T47D (cell line): ENCODE data around the gene ABCB1.
"Not testable (repeated sequence)": the region's sequence is repeated elsewhere in the genome, so short reads cannot be mapped to it uniquely, and the experiment has no call there.

Experiments
- DNase-seq, 2 experiments: peaks; one replicate each; pipeline versions ENCODE4 v3.0.0 to v3.0.0-alpha.2; 2011 to 2012; ENCODE audit warnings: low read depth in 1 of 2, low spot score in 1 of 2
- JUND ChIP-seq: IDR thresholded peaks from 2 replicates; pipeline ENCODE4 v1.6.1; 2012; ENCODE audit warnings: low read depth
- in situ Hi-C: cut with HindIII; loops from 2 replicates; pipeline ENCODE4 v1.10.0; 2016; ENCODE audit warnings: low sequenced_read_pairs, low pct_unique_long_range_greater_than_20kb

Gene ABCB1

DNA sequence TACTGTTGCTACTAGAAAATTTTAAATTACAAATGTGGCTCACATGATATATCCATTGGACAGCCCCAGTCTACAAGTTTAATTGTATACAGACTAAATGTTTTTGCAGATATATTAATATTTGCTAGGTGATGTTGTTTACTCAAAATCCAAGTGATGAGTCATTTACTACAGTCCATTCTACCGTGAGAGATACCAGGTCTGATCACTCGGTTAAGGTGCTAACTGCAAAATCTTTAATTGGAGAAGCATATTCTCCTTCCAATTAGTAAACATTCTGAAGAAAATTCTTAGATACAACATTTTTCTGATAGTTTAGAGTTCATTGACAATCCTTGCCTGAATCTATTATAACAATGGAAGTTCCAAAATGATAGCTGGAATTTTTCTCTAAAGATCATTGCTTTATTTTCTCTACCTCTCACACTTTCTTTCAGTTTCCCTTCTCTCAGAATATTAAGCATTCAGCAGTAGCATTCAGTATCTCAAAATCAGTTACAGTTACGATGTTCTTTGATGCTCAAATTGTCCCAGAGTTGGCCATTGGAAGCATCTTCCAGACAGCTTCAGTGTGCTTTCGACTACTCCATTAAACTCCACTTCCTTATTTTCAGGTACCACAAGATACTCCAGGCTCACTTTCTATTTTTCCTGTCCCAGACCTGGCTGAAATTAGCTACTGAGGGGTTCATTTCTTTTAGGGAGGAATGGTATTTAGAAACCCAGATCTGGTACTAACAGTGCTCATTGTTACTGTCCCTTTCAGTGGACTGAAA is 2.3 kb downstream of the ABCB1 start:
- TF ChIP-seq JUND = no peak
- DNase-seq = no peak
- in situ Hi-C loops = no loop called here

DNA sequence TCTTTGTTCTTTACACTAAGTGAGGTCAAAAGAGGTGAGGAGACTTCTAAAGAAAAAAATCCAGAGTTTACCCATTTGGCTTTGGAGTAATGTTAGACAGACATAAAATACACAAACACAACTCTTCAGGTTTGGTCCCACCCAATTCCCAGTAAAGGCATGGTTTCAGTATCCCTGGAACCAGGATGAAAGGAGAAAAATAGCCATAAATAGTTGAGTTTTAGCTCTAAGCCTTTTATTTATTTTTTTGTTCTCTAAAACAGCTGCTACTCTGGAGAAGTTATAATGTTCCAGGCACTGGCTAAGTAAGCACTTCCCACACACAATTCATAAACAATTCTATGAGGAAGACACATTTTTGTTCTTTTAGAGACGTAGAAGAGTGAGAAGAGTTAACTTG is 4.0 kb downstream of the ABCB1 start:
- no peak for DNase-seq
- in situ Hi-C loops = no loop called here
- no peak for TF ChIP-seq JUND

DNA sequence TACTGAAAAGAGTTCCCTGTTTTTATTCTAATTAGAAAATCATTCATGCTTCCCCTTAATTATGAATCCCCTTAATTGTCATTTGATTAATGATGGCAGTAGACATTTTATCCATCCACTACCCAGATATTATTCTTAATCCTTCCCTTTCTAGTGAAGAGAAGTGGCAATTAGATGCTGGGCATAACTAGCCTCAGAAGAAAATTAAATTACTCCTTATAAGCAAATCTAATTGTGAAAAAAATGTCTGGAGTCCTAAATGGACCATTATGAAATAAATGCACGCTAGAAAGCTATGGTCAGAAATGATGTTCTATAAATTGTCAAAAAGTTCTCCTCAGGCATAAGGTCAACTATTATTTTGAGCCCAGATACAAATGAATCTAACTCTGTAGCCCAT is 4.5 kb downstream of the ABCB1 start:
- no peak for TF ChIP-seq JUND
- in situ Hi-C loops = no loop called here
- DNase-seq = no peak

DNA sequence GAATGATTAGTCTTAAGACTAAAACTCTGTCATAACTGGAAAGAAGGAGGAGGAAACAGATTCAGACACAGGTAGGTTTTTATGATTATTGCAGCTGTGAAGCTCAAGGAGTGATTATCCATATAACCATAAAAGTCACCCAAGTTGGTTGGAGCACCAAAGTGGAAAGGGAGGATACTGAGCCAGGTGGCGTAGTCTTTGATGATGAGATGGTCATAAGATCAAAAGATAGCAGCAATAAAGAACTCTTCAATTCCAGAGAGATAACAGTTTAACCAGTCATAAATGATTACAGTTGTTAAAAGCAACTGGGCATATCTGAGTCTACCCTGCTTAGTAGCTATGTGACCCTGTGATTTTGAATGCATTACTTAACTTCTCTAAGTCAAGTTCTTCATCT is 8.4 kb downstream of the ABCB1 start:
- no peak for DNase-seq
- in situ Hi-C loops = no loop called here
- no peak for TF ChIP-seq JUND

DNA sequence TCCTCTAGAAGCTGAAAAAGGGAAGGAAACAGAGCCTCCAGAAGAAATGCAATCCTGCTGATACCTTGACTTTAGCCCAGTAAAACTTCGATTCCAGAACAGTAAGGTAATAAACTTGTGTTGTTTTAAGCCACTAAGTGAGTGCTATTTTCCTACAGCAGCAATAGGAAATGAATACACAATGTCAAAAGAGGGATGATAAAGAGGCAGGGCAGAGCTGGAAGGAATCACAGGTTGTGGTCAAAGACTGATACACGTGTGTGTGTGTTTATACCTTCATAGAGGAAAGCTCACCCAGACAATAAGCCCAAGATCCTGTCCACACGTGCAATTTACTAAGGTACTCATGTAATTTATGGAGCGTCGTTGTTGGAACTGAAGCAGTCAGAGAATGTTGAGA is 9.5 kb downstream of the ABCB1 start:
- TF ChIP-seq JUND = no peak
- in situ Hi-C loops = no loop called here
- DNase-seq = no peak

DNA sequence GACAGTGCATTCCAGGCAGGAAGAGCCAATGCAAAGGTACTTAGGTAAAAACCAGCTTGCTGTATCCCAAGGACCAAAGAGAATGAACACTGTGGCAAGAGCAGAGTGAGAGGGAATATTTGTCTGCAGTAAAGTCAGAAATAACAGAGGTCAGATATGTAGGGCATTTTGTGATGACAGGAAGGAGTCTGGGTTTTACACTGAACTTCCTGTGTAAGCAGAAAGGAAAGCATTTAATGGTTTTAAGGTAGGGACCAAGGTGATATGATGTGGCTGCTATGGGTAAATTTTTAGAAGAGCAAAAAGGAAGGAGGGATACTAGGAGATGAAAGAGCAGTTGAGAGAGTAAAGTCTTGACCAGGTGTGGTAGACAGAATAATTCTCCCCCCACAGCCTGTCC is 10.1 kb downstream of the ABCB1 start:
- no peak for TF ChIP-seq JUND
- in situ Hi-C loops = no loop called here
- DNase-seq = no peak

DNA sequence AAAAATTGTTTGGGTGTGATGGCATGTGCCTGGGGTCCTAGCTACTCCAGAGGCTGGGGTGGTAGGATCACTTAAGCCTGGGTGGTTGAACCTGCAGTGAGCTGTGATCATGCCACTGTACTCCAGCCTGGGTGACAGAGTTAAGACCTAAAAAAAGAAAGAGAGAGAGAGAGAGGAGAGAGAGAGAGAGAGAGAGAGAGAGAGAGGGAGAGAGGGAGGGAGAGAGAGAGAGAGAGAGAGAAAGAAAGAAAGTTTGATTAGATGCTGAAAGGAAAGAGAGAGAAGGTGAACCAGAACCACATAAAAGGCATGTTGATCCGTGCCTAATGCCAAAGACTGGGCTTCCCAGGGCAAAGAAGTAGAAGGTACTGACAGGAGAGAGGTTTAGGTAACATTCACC is 11.1 kb downstream of the ABCB1 start:
- DNase-seq = no peak
- in situ Hi-C loops = no loop called here
- no peak for TF ChIP-seq JUND

DNA sequence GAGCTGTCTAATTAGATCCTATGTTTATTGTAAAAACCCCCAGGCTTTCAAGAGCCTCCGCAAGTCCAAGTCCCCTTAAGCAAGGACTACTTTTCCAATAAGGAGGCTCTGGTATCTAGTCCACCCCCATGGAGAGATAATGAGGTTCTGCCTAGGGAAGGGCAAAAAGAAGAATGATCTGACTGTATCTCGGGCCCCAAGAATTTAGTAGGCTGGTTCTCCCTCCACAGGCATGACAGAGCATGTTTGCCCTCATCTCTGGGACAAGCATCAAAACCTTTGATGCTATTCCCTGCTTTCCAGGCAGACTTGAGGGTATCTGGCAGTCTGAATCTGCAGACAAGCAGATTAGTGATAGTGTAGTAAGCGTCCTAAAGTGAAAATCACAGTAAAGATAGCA is 19.0 kb downstream of the ABCB1 start:
- TF ChIP-seq JUND = no peak
- in situ Hi-C loops = no loop called here
- no peak for DNase-seq

DNA sequence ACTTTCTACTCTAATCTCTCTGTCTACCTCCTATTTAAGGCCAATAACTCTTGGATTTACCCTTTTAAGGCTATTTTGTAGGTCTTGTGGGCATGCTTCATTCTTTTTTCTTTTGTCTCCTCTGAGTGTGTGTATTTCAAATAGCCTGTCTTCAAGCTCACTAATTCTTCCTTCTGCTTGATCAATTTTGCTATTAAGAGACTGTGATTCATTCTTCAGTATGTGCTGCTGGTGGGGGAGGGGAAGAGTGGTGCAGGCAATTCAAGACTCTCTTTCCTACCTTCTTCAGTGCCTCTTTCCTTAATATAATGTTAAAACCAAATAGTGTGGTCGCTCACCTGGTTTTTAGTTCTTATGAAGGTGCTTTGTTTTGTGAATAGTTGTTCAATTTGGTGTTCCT is 20.0 kb downstream of the ABCB1 start:
- DNase-seq = no peak
- TF ChIP-seq JUND = no peak
- in situ Hi-C loops = no loop called here

DNA sequence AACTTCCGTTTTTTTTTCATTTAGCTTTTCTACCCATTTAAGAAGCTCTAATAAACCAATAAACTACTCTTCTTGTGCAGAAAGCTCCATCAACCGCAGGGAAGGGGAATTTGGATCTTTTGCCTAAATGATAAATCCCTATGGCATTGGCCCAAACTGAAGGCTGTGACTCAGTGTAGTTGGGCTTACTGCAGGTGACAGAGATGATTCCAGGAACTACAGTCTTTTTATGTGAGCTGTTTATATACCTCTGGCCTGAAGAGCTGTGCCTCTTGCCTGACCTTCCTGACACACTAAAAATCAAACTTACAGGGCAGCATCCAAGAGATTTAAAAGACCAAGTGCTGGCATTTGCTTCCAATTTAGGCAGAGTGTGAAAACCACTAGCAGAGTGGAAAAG is 25.2 kb downstream of the ABCB1 start:
- in situ Hi-C loops = no loop called here
- no peak for DNase-seq
- no peak for TF ChIP-seq JUND

DNA sequence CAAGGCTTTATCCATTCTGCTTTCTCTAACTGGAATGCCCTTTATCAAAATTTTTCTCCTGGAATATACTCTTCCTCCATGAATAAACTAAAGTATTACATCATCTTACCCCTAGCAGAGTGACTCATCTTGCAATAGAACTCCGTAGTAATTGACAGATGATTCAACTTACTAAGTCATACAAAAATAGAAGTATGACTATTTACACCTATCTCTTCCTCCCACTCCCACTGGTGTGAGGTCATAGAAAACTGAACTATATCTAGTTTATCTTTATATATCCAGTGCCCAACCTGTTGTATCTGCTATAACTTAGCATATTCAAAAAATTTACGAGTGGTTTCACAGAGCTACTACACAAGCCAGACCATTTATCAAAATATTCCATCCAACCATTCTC is 26.1 kb downstream of the ABCB1 start:
- no peak for TF ChIP-seq JUND
- in situ Hi-C loops = no loop called here
- no peak for DNase-seq

DNA sequence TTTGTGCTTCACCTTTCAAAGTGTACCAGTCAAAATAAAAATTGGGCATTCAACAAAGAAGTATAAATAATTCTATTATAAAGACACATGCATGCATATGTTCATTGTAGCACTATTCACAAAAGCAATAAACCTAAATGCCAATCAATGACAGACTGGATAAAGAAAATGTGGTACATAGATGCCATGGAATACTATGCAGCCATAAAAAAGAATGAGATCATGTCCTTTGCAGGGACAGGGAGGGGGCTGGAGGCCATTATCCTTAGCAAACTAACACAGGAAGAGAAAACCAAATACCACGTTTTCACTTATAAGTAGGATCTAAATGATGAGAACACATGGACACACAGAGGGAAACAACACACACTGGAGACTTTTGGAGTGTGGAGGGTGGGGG is 28.2 kb downstream of the ABCB1 start:
- DNase-seq, in situ Hi-C loops: not testable (repeated sequence)

DNA sequence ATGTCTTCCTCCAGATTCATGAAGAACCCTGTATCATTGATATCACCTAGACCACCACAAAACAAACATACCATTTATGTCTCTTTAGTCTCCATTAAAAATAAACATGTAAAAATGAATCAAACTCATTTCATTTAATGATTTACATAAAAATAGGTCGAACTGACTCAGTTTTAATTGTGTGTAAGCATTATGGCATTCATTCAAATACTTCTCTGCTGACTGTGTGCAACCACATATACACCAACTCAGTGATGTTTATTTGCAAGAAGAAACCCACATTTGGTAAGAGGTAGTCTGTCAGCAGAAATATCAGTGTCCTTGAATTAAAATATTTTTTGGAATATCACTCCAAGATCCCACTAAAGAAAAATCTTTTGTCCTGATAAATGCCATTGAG is 30.5 kb downstream of the ABCB1 start:
- no peak for DNase-seq
- in situ Hi-C loops = no loop called here
- no peak for TF ChIP-seq JUND

DNA sequence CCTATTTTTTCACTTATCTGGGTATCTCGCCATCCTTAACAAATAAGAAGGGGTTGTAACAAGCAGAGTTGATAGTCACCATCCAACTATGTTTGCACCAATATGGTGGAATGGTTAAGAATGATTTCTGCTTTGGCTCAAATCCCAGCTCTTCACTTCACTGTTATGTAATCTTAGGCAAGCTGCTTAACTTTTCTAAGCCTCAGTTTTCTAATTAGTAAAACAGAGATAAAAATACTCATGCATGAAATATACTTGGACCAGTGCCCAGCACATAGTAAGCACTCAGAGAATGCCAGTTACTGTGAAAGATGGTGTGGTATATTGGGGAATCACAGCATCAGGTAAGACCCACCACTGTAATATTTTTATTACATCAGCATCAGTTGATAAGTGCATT is 33.6 kb downstream of the ABCB1 start:
- DNase-seq = no peak
- in situ Hi-C loops = no loop called here
- no peak for TF ChIP-seq JUND
